GM21360 (cell line): ENCODE results near the gene GNPAT.

ENCODE experiments used
- ATAC-seq: cut with Tn5 transposase; IDR thresholded peaks from one replicate; pipeline ENCODE4 v1.9.1; 2021; ENCODE audit warnings: mild to moderate bottlenecking, moderate library complexity; ENCODE audit not compliant: unreplicated experiment

GNPAT gene

DNA sequence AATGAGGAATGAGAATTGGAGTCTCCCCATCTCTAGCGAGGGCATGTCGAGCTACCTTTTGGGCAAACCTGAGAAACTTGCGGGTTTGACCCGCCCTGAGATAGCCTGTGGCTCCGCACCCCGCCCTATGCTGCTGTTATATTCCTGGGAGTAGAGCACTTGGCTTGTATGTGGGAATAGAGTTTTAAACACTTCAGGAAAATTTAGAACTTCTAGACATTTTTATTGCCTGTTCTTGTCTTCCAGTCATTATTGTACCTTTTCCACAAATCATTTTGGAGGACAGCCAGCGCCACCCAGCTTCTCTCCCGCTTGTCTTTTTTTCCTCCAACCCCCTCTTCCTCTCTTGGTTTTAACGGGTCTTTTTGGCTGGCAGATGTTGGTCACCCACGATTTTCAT lies 738 bp downstream of the GNPAT start:
- peak; percentile 16 for ATAC-seq

DNA sequence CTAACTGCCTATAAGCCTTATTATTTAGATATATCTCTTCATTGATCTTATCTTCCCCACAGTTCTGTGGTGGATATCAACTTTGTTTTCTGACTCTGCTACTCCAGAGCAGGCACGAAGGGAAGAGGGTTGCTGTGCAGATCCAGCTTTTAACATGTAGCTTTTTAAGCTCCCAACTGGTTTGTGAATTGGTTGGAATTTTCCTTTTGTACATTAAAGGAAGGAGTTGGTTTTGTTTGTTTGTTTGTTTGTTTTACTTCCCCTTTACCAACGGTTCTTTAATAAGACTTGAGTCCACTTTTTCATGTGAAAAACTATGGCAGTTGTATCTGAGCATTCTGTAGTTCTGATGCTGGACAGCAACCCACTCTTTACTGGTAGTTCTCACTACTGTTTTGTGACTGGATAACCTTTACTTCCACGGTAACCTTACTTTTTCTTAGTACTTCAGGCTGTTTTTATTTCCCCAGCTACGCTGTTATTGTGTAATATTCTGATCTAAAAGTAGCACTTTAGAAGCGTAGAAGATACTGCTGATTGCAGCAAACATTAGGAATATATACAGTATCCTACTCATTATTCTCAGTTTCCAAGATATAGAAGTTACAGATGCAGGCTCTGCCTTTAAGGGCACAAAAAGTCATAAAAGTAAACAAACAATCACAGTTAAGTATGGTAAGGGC lies 1.6 kb downstream of the GNPAT start:
- no peak for ATAC-seq

DNA sequence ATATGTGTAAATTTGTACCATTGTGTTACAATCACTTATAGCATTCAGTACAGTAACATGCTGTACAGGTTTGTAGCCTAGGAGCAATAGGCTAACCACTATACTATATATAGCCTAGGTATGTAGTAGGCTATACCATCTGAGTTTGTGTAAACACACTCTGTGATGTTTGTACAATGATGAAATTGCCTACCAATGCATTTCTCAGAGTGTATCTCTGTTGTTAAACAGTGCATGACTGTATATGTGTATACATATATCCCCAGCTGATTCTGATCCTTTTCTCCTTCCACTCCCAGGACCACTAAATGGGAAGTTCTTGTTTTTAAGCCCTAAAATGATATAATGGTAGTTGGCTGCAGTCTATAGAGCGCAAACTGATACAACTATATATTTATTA lies 7.8 kb downstream of the GNPAT start:
- ATAC-seq: no peak

DNA sequence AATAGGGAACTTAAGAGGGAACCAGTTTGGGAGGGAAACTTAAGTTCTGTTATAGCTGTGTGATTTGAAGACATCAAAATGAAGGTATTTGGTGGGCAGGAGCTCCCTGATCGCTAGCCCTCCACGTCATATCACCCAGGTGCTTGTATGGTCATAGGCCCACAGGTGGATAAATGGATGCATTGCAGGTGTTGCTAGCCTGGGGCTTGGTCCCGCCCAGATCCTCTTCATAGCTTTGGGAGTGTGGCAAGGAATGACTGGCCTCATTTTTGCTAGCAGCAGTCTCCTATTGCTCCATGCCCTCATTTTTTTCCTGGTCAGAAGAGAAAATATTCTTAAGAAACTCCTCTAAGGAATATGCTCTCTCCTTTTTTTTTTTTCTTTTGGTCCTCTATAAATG lies 11.3 kb downstream of the GNPAT start:
- ATAC-seq: no peak

DNA sequence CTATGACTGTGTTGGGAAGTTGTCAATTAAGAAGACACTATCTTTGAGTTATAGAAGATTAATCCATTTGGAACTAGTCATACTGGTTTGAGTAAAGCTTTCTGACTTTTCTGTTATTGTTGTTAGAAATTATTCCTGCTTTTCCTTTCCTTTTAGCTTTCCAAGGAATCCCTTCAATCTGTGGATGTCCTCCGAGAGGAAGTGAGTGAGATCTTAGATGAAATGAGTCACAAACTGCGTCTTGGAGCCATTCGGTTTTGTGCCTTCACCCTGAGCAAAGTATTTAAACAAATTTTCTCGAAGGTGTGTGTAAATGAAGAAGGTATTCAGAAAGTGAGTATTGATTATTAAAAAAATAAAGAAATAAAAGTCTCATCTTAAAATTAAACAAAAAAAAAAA lies 19.3 kb downstream of the GNPAT start:
- no peak for ATAC-seq

DNA sequence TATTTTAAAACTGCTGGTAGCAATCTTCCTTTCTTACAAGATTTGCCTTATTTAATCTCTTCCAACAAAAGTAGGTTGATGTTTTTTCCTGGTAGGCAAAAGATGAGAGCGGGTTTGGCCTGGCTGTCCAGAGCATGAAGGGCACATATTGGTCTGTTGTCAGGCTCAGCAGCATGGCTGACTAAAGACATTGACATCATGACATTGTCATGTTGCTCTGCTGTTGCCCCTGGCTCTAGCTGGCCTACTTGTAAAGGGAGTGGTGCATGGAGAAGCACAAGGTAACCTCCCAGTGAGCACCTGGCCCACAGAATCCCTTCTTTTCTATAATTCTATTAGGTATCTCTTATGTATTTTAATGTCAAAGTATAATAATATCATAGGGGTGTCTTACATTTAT lies 23.6 kb downstream of the GNPAT start:
- ATAC-seq: no peak

DNA sequence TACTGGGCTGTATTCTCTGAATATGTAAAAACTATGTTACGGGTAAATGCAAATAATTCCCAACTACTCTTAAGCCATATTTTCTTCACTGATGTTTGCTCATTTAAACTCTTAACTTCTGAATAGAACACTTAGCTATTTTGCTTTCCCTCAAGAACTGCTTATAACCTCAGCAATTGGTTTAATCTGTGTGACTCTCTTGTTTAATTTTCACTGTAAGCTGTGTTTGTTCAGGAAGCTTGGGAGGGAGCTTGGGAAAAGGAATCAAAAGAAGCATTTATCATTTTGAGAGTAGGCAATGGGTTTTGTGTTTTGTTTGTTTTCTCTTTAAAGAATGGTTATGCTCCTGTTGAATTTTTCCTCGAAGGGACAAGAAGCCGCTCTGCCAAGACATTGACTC lies 24.4 kb downstream of the GNPAT start:
- ATAC-seq: no peak

DNA sequence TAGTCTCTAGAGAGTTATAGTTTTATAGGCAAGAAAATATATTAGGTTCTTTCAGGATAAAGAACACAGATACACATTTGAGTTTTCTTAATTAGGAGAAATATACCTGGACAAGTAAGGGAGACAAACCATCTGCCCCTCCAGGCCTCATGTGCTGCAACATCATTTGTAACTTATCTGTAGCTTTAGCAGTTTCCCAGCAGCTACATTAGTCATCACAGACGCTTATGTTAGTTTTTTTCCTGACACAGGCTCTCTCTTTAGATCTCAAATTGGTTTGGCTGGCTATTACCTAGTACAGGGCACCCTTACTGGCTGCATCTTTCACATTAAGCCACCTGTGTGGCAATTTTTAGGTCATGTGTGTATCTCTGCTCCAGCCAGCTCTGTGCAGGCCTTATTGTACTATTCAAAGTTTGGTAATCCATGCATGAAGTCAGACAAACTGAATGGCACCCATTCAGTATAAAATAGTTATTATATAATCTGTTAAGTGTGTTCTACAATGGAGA lies 25.9 kb downstream of the GNPAT start:
- ATAC-seq: no peak

DNA sequence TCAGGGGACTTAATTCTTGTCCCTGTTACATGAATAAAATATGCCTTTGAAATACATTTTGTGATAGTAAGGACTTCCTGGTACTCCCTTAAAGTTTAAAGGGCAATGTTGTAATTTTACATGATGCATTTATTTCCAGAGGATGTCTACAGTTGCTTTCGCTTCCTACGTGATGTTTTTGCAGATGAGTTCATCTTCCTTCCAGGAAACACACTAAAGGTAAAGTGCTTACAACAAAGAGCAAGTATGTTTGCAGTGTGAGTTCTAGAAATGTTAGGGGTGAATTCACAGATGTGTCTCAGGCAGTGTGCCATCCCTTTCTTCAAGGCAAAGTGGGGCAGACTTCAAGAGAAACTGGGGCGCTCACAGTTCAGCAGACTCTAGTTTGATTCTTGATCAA lies 31.2 kb downstream of the GNPAT start:
- no peak for ATAC-seq

DNA sequence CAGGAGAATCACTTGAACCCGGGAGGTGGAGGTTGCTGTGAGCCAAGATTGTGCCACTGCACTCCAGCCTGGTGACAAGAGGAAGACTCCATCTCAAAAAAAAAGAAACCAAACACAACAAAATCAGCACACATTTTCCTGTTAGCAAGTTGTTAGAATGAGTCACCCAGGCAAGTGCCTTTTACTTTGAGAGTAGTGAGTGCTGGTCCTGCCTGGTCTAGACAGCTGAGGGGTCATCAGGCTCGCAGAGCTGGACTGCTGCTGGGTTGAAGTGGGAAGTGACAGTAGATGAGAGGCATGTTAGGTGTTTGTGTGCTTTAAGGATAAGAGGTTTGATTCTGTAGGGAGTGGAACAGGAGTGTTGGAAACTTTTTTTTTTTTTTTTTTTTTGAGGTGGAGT lies 31.9 kb downstream of the GNPAT start:
- ATAC-seq: no peak

DNA sequence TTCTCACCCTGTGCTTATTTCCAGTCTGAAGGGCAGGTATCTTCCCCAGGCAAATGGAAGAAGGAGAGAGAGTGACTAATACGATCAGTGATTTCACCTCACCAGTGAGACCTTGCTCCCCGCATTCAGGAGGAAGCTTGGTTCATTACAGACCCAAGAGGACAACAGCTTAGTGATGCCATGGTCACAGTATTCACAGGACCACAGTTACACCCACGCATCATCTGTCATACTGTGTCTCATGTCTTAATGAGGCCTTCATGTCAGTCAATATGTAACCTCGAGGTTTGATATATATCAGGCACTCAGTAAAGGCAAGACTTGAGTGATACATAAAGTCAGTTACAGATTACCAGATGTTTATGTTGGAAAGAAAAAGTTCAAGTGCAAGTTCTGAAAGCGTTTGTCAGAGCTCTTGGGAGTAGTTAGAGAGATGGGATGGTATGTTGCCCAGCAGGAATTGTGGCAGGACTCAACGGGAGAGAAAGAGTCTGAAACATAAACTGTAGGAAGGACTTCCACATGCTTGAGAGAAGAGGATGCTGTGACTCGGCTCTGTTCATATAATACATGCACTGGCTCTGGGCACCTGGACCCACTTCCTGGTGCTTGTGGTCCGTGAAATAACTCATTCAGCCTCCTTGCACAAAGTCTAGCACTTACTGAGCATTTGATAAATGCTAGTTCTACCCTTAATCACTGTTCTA lies 33.3 kb downstream of the GNPAT start:
- ATAC-seq: no peak

DNA sequence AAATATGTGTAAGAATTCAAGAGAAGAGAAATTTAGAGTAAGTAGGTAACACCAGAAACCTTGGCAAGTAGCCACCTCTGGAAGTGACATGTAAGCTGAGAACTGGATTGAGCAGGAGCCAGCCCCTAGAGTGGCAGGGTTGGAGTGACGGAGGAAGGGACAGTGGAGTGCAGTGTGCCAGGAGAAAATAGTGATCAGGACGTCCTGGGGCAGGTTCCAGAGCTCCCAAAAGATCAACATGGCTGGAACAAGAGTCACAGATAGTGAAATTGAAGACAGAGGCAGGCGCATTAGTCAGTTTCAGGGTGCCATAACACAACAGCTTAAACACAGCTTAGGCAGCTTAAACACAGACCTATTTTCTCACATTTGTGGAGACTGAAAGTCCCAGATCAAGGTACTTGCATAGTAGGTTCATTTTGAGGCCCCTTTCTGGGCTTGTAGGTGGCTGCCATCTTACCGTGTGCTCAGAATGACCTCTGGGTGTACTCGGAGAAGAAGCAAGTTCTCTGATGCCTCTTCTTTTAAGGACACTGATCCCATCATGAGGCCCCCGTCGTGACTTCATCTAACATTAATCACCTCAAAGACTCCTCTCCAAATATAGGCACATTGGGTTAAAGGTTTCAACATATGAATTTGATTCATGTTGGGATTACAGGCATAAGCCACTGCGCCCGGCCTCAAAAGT lies 37.2 kb downstream of the GNPAT start:
- ATAC-seq: no peak

DNA sequence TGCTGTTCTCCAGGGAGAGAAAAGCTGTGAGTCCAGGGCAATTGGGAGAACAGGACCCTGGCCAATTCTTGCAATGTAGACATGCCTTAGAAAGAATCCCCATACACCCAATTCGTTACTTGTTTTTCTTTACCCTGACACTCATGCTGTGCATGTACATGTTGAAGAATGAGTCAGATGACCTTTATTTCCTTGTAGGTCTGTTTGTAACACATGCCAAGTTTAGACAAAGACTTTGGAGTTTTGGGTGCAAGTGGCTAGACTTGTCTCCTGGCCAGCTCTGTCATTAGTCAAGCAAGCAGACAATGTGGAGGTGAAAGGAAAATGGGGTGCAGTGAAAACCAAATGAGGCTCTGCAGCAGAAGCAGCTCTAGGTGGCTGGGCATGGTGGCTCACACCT lies 38.1 kb downstream of the GNPAT start:
- no peak for ATAC-seq

DNA sequence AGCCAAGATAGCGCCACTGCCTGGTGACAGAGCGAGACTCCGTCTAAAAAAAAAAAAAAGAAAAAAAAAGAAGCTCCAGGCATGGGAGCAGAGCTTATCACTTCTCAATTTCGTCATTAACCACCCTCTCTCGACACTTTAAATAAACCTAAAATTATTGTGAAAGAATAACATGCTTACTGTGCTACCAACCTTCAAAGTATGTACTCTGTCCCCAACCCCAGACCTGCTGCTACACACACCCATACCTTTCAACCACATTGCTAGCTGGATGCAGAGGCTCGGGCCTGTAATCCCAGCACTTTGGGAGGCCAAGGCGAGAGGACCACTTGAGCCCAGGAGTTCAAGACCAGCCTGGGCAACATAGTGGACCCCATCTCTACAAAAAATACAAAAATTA lies 38.7 kb downstream of the GNPAT start:
- no peak for ATAC-seq

DNA sequence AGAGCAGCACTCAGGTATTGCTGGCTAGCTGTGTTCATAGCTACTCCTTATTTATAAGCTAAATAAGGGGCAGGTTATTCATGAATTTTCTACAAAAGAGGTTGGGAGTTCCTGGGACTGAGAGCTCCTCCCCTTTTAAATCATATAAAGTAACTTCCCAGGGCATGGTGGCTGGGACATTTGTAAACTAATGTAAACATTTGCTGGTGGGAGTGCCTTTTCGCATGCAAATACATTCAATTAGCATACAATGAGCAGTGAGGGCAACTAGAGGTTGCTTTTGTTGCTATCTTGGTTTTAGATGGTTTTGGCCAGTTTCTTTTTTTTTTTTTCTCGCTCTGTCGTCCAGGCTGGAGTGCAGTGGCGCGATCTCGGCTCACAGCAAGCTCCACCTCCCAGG lies 43.4 kb downstream of the GNPAT start:
- no peak for ATAC-seq

DNA sequence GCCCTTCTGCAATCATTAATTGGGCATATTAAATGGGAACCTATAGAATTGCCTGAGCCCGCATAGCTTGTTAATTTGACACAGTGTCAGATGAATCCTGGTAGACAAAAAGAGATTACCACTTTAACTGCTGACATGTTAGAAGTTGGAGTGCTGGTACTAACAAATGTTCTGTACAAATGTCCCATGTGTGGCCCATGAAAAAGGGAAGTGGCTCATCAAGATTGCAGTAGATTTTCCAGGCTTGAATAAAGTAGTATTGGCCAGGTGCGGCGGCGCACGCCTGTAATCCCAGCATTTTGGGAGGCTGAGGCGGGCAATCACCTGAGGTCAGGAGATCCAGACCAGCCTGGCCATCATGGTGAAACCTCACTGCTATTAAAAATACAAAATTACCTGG lies 45.6 kb downstream of the GNPAT start:
- no peak for ATAC-seq

DNA sequence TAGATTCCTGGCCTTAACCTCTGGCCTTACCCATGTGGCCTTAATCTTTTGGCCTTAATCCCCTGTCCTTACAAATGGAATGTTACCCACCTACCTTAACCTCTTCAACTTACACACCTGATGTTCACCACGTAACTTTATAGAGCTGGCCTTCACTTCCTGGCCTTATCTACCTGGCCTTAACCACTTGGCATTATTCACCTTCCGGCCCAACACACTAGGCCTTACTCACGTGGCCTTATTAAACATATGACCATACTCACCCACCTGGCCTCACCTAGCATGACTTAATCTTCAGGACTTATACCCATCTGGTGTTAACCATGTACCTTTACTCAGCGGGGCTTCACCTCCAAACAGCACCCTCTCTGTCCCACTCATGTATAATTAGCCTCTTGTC lies 54.9 kb downstream of the GNPAT start:
- ATAC-seq: no peak

DNA sequence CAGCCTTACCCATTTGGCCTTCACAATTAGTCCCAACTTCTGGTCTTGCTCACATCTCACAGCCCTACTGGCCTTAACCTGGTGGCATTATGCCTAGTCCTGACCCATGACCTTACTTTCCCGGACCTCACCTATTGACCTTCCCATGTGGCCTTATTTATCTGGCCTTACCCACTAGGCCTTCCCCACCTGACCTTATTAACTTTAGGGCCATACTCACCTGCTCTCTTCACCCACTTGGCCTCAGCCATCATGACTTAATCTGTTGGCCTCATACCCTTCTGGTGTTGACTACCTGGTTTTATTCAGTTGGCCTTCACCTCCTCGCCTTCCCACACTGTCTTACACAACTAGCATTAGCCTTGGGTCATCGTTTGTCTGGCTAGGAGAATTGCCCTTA lies 61.0 kb downstream of the GNPAT start:
- ATAC-seq: no peak

DNA sequence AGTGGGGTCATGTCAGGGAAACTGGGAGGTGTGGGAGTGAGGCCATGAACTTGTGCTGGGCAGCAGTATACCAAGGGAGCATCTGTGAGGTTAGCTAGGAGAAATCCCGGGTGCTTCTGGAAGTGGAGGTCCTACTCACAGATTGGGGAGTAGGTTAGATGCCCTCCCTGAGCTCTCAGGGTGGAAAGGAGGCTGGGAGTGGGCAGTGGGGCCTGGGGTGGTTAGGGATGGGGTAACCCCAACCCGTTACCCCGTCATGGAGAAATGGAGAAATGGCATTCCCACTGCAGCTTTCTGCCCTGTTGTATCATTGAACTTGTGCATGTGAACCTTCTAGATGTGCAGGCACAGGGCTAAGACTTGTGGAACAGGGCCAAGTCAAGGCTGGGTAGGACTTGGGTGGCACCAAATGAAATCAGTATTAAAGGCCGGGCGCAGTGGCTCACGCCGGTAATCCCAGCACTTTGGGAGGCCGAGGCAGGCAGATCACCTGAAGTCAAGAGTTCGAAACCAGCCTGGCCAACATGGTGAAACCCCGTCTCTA lies 69.5 kb downstream of the GNPAT start:
- no peak for ATAC-seq

DNA sequence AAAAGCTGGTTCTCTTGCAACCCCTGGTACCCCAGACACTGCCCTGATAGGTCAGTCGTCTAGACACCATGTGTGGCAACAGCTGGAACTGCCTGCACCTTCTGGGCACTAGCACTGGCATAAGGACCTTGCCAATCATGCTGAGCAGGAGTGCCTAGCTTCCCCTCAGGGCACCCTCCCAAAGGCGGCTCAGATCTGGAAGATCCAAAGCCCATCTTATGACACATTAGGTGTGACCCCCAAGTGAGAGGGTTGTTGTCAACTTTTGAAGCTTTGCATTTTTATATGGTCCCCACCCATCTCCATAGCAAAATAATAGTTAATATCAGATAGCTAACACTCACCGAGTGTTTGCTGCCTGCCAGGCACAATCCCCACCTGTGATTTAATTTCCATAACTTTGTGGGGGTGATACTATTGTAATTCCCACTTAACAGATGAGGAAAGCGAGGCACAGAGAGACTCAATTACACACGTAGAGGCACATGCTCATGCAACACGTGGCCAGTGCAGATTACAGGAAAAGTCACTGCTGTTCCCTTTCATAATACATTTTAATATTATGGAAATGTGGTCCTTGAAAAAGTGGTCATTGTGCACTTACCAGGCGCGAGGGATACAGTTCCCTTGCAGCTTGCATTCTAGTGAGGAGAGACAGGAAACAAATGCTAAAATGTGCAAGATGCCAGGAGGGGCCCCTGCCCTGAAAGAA lies 70.9 kb downstream of the GNPAT start:
- no peak for ATAC-seq

DNA sequence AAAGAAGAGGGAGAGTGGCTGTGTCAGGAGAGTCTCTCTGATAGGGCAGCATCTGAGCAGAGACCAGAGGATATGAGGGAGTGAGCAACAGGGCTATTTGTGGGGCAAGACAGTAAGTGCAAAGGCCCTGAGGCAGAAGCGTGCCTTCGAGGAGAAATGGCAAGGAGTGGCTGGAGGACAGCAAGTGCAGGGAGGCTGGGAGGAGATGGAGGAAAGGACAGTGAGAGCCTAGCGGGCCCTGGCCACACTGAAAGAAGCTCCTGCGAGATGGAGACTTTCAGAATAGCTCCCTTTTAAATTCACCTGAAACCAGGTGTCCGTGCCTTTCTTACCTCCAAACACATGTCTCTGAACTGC lies 71.4 kb downstream of the GNPAT start:
- ATAC-seq: no peak
